Right lobe of liver (tissue), 6 donors: Measurements from ENCODE around the gene HPRT1. TPM values are rescaled to one million over a fixed set of nuclear protein-coding genes. Genes with fewer than 3 reads are reported as not detected.
A peak's percentile ranks its signal among the peaks of the same experiment; 100 is the strongest.
"Not testable (repeated sequence)": the region's sequence is repeated elsewhere in the genome, so short reads cannot be mapped to it uniquely, and the experiment has no call there.

Experiments
- ATAC-seq, 4 donors: fragments of 200-7000 bp; cut with Tn5 transposase; one replicate each; pipeline ENCODE4 v1.9.1; 2020; ENCODE audit warnings: mild to moderate bottlenecking in 4 of 4, moderate library complexity in 4 of 4
- DNase-seq, 3 donors: peaks; one replicate each; pipeline ENCODE4 v3.0.0-alpha.2; 2020
- H3K27ac ChIP-seq, 3 donors: fragments of 200-600 bp; one replicate each; pipeline ENCODE4 v1.8.0; 2022
- H3K27me3 ChIP-seq, 2 donors: fragments of 200-600 bp; one replicate each; pipeline ENCODE4 v1.8.0; 2022
- H3K36me3 ChIP-seq, 4 donors: fragments of 200-600 bp; sonication (generic) in 1 of 4; one replicate each; pipeline versions ENCODE4 v1.5.1 to v1.8.0; 2017 to 2022; ENCODE audit warnings: control low read depth in 1 of 4
- H3K4me1 ChIP-seq, 4 donors: fragments of 200-600 bp; sonication (generic) in 1 of 4; one replicate each; pipeline versions ENCODE4 v1.5.1 to v1.8.0; 2017 to 2022; ENCODE audit warnings: control low read depth in 1 of 4
- H3K4me3 ChIP-seq, 3 donors: fragments of 200-600 bp; one replicate each; pipeline ENCODE4 v1.8.0; 2022
- H3K9me3 ChIP-seq, 4 donors: fragments of 200-600 bp; sonication (generic) in 1 of 4; one replicate each; pipeline versions ENCODE4 v1.5.1 to v1.8.0; 2017 to 2022; ENCODE audit warnings: control low read depth in 1 of 4
- POLR2A ChIP-seq: fragments of 450-650 bp; IDR thresholded peaks from one replicate; pipeline ENCODE4 v1.6.1; 2017; ENCODE audit warnings: antibody characterized with exemption, mild to moderate bottlenecking
- WGBS: methylation state at CpG from one replicate; pipeline ENCODE4 v1.1.6; 2018; ENCODE audit warnings: low coverage, low lambda C conversion rate; ENCODE audit not compliant: insufficient coverage; ENCODE audit errors: missing lambda C conversion rate; 5-methylcytosine and 5-hydroxymethylcytosine counted together
- intact Hi-C, 2 donors: fragments of 100-400 bp; cut with DNase I; formaldehyde crosslinking; loops; one replicate each; pipeline versions ENCODE4 v1.11.2 to v1.14.1; 2022
- total RNA-seq, 6 experiments: library from RNA; depleted of rRNA in 2 of 6; stranded (reverse); fragments of >200 nt in 2 of 6; fragmentation: NEBNext Ultra II Directional in 3 of 6; extraction: Animal tissue kit (Norgen Biotek cat#: 25700) in 3 of 6; gene quantifications; one replicate each; pipeline versions ENCODE4 v1.1.0 to v1.2.4, GENCODE V29; 2016 to 2023
- TF ChIP-seq, protein P1 (sequence below), 4 donors: fragments of 200-600 bp in 3 of 4; fragments of 450-650 bp in 1 of 4; IDR thresholded peaks; one replicate each; pipeline versions ENCODE4 v1.5.1 to v1.8.0; 2016 to 2022; ENCODE audit warnings: antibody characterized with exemption in 4 of 4, mild to moderate bottlenecking in 2 of 4
- donor health status: DM: no; HTN: yes; CAD: no.
- donor health status: DM: no; HTN: no; CAD: no.
- donor health status: DM: no; HTN: no; CAD: no.
- donor health status: DM: no; HTN: yes; CAD: no.
- donor health status: DM: no; HTN: yes; CAD: no.

HPRT1 gene
- total RNA-seq, 6 experiments from 2014 or later = 5.0 to 11.1 (median 9.0) TPM

GRCh38 chrX:134457708-134458107 lies 2.3 kb upstream of the HPRT1 start:
- intact Hi-C loops = no loop called here
- Histone ChIP-seq H3K36me3 (no peaks in the 10 kb centered on the region), H3K27ac (no peak overlapping the region), H3K4me3 (no peak overlapping the region), H3K4me1 (no peaks in the 10 kb centered on the region), H3K9me3 (no peaks in the 10 kb centered on the region), H3K27me3 (no peaks in the 10 kb centered on the region)
- DNase-seq = no peak
- 51% methylated on average over 5 of the region's 5 CpGs for WGBS
- ATAC-seq = no peak
- no peak for TF ChIP-seq POLR2A
- TF ChIP-seq, protein P1, sequence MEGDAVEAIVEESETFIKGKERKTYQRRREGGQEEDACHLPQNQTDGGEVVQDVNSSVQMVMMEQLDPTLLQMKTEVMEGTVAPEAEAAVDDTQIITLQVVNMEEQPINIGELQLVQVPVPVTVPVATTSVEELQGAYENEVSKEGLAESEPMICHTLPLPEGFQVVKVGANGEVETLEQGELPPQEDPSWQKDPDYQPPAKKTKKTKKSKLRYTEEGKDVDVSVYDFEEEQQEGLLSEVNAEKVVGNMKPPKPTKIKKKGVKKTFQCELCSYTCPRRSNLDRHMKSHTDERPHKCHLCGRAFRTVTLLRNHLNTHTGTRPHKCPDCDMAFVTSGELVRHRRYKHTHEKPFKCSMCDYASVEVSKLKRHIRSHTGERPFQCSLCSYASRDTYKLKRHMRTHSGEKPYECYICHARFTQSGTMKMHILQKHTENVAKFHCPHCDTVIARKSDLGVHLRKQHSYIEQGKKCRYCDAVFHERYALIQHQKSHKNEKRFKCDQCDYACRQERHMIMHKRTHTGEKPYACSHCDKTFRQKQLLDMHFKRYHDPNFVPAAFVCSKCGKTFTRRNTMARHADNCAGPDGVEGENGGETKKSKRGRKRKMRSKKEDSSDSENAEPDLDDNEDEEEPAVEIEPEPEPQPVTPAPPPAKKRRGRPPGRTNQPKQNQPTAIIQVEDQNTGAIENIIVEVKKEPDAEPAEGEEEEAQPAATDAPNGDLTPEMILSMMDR (IDR thresholded peaks at IDR 0.05) = no peak

- H3K36me3 ChIP-seq = no peaks in the 10 kb centered on the region
- ATAC-seq (peak in 3 of 4 donors; percentile 4 to 34 (median 7)), DNase-seq (no peak)
- peaks cover 0 to 10% (median 2%) of the 10 kb centered on the region in 4 donors for H3K4me1 ChIP-seq
- intact Hi-C loops = no loop called here
- no peaks in the 10 kb centered on the region for H3K27me3 ChIP-seq
- WGBS = 22% methylated on average over 12 of the region's 12 CpGs
- H3K4me3 ChIP-seq = peak overlapping the region; percentile 27 to 68 (median 61)
- H3K9me3 ChIP-seq = no peaks in the 10 kb centered on the region
- no peak overlapping the region for H3K27ac ChIP-seq
- no peak for TF ChIP-seq POLR2A
- TF ChIP-seq, protein P1 (IDR thresholded peaks at IDR 0.05) = no peak
Measured at GRCh38 chrX:134459683-134460004, 321 bp upstream of the HPRT1 start.

DNA sequence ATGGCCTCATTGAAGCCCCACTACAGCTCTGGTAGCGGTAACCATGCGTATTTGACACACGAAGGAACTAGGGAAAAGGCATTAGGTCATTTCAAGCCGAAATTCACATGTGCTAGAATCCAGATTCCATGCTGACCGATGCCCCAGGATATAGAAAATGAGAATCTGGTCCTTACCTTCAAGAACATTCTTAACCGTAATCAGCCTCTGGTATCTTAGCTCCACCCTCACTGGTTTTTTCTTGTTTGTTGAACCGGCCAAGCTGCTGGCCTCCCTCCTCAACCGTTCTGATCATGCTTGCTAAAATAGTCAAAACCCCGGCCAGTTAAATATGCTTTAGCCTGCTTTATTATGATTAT lies 876 bp downstream of the HPRT1 start:
- peak overlapping the region; percentile 49 to 68 (median 61) for H3K4me3 ChIP-seq
- peaks cover 0 to 10% (median 2%) of the 10 kb centered on the region in 4 donors for H3K4me1 ChIP-seq
- H3K27ac ChIP-seq = peak overlapping the region in 1 of 3 donors; percentile 63
- H3K9me3 ChIP-seq = no peaks in the 10 kb centered on the region
- DNase-seq = no peak
- TF ChIP-seq POLR2A = no peak
- TF ChIP-seq, protein P1 (IDR thresholded peaks at IDR 0.05) = no peak
- H3K27me3 ChIP-seq = no peaks in the 10 kb centered on the region
- WGBS = 41% methylated on average over 9 of the region's 9 CpGs
- intact Hi-C loops = no loop called here
- ATAC-seq = no peak
- no peaks in the 10 kb centered on the region for H3K36me3 ChIP-seq

DNA sequence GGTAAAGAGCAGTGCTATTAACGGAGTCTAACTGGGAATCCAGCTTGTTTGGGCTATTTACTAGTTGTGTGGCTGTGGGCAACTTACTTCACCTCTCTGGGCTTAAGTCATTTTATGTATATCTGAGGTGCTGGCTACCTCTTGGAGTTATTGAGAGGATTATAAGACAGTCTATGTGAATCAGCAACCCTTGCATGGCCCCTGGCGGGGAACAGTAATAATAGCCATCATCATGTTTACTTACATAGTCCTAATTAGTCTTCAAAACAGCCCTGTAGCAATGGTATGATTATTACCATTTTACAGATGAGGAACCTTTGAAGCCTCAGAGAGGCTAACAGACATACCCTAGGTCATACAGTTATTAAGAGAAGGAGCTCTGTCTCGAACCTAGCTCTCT lies 1.5 kb downstream of the HPRT1 start:
- TF ChIP-seq, protein P1 (IDR thresholded peaks at IDR 0.05) = no peak
- no peak for TF ChIP-seq POLR2A
- Histone ChIP-seq H3K9me3 (no peaks in the 10 kb centered on the region), H3K36me3 (no peaks in the 10 kb centered on the region), H3K4me1 (peaks cover 0 to 10% (median 2%) of the 10 kb centered on the region in 4 donors), H3K27me3 (no peaks in the 10 kb centered on the region), H3K27ac (no peak overlapping the region), H3K4me3 (no peak overlapping the region)
- intact Hi-C loops = no loop called here
- DNase-seq = no peak
- WGBS = 60% methylated on average over 3 of the region's 3 CpGs
- ATAC-seq = no peak

DNA sequence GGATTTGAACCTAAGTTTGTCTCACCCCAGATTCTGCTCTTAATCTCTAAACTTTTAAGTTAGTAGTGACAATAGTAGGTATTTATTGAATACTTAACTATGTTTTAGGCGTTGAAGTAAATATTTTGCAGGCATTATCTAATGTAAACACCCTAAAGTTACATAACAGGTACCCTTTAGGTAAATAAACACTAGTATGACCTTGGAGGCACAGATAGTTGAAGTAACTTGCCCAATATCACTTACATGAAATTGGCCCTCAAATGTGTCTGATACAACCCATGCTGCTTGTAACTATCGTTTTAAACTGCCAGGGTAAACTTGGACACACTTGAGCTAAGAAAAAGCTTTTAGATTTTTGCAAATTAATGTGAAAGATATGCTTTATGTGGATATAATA lies 3.0 kb downstream of the HPRT1 start:
- no peak for TF ChIP-seq POLR2A
- TF ChIP-seq, protein P1 (IDR thresholded peaks at IDR 0.05) = no peak
- H3K27ac ChIP-seq = peak overlapping the region in 2 of 3 donors; percentile 34
- 21% methylated on average over 2 of the region's 2 CpGs for WGBS
- intact Hi-C loops = no loop called here
- no peak for DNase-seq
- no peaks in the 10 kb centered on the region for H3K36me3 ChIP-seq
- H3K27me3 ChIP-seq = no peaks in the 10 kb centered on the region
- H3K4me3 ChIP-seq = no peak overlapping the region
- peaks cover 0 to 10% (median 2%) of the 10 kb centered on the region in 4 donors for H3K4me1 ChIP-seq
- ATAC-seq = peak in 3 of 4 donors; percentile 35 to 67 (median 36)
- H3K9me3 ChIP-seq = no peaks in the 10 kb centered on the region

GRCh38 chrX:134464453-134464852 lies 4.5 kb downstream of the HPRT1 start:
- ATAC-seq, H3K9me3 ChIP-seq, H3K27ac ChIP-seq, H3K36me3 ChIP-seq, H3K4me3 ChIP-seq, intact Hi-C loops, DNase-seq, H3K27me3 ChIP-seq, H3K4me1 ChIP-seq: not testable (repeated sequence)
- 50% methylated on average over 5 of the region's 6 CpGs for WGBS
